Osteocyte (in vitro differentiated cells): ENCODE measurements around the gene WDR6. TPM values are rescaled to one million over a fixed set of nuclear protein-coding genes. Genes with fewer than 3 reads are reported as not detected.

Experiments
- DNase-seq: peaks from one replicate; pipeline ENCODE4 v3.0.0; 2021; ENCODE audit warnings: mixed read lengths; ENCODE audit not compliant: unreplicated experiment; ENCODE audit errors: extremely low spot score
- H3K27ac Mint-ChIP-seq: one replicate; pipeline ENCODE4 v1.8.0; 2021; ENCODE audit warnings: mild to moderate bottlenecking, mixed read lengths; ENCODE audit not compliant: unreplicated experiment
- H3K27me3 Mint-ChIP-seq: one replicate; pipeline ENCODE4 v1.8.0; 2021; ENCODE audit warnings: mixed read lengths; ENCODE audit not compliant: unreplicated experiment
- H3K36me3 Mint-ChIP-seq: one replicate; pipeline ENCODE4 v1.8.0; 2021; ENCODE audit warnings: mixed read lengths; ENCODE audit not compliant: unreplicated experiment
- H3K4me1 Mint-ChIP-seq: one replicate; pipeline ENCODE4 v1.8.0; 2021; ENCODE audit warnings: mixed read lengths; ENCODE audit not compliant: unreplicated experiment
- H3K4me3 Mint-ChIP-seq: one replicate; pipeline ENCODE4 v1.8.0; 2021; ENCODE audit warnings: mild to moderate bottlenecking, moderate library complexity, mixed read lengths; ENCODE audit not compliant: unreplicated experiment
- H3K9me3 Mint-ChIP-seq: one replicate; pipeline ENCODE4 v1.8.0; 2021; ENCODE audit warnings: mixed read lengths; ENCODE audit not compliant: unreplicated experiment
- CTCF ChIP-seq: fragments of 200-600 bp; sonication (generic); IDR thresholded peaks from 2 replicates; pipeline ENCODE4 v1.5.0; 2021; ENCODE audit warnings: antibody characterized with exemption, mild to moderate bottlenecking, moderate library complexity
- total RNA-seq: library from RNA; stranded (reverse); gene quantifications from 2 replicates; pipeline ENCODE4 v1.2.1, GENCODE V29; 2021

The WDR6 gene
- total RNA-seq, 1 donor from 2014 or later, result 236 TPM

GRCh38 chr3:48997714-48998637 is 9.2 kb upstream of the WDR6 start:
- no peaks in the 10 kb centered on the region for H3K9me3 Mint-ChIP-seq
- no peak for TF ChIP-seq CTCF
- H3K36me3 Mint-ChIP-seq, result peaks cover 16% of the 10 kb centered on the region
- DNase-seq, result no peak
- H3K27me3 Mint-ChIP-seq, result no peaks in the 10 kb centered on the region
- no peak overlapping the region for H3K27ac Mint-ChIP-seq
- H3K4me3 Mint-ChIP-seq, result no peak overlapping the region
- H3K4me1 Mint-ChIP-seq, result peaks cover 6% of the 10 kb centered on the region

- no peaks in the 10 kb centered on the region for H3K27me3 Mint-ChIP-seq
- no peak overlapping the region for H3K27ac Mint-ChIP-seq
- H3K36me3 Mint-ChIP-seq, result peaks cover 16% of the 10 kb centered on the region
- TF ChIP-seq CTCF, result no peak
- H3K4me3 Mint-ChIP-seq, result no peak overlapping the region
- no peak for DNase-seq
- no peaks in the 10 kb centered on the region for H3K9me3 Mint-ChIP-seq
- H3K4me1 Mint-ChIP-seq, result peaks cover 6% of the 10 kb centered on the region
Measured at GRCh38 chr3:48999085-48999858, 7.9 kb upstream of the WDR6 start.

- H3K4me1 Mint-ChIP-seq, result peaks cover 2% of the 10 kb centered on the region
- peaks cover 8% of the 10 kb centered on the region for H3K36me3 Mint-ChIP-seq
- DNase-seq, result no peak
- no peaks in the 10 kb centered on the region for H3K27me3 Mint-ChIP-seq
- H3K27ac Mint-ChIP-seq, result no peak overlapping the region
- no peak overlapping the region for H3K4me3 Mint-ChIP-seq
- H3K9me3 Mint-ChIP-seq, result no peaks in the 10 kb centered on the region
- TF ChIP-seq CTCF, result no peak
Measured at GRCh38 chr3:49001155-49001554, 6.0 kb upstream of the WDR6 start.

GRCh38 chr3:49004352-49005302 is 2.6 kb upstream of the WDR6 start:
- H3K4me1 Mint-ChIP-seq, result peaks cover 29% of the 10 kb centered on the region
- H3K27me3 Mint-ChIP-seq, result no peaks in the 10 kb centered on the region
- no peak for TF ChIP-seq CTCF

More at GRCh38 chr3:49004352-49005302, 2.6 kb upstream of the WDR6 start:
- DNase-seq, result no peak
- no peak overlapping the region for H3K27ac Mint-ChIP-seq
- peaks cover 2% of the 10 kb centered on the region for H3K36me3 Mint-ChIP-seq
- H3K9me3 Mint-ChIP-seq, result no peaks in the 10 kb centered on the region
- H3K4me3 Mint-ChIP-seq, result no peak overlapping the region
